Activated CD4-positive, CD25-positive, alpha-beta regulatory T cell treated with anti-CD3 and anti-CD28 coated beads, Interleukin-2, amount 50 U/mL, for 24 hours (primary cell): ENCODE results near the gene CNGA4.
"Not testable (repeated sequence)": the region's sequence is repeated elsewhere in the genome, so short reads cannot be mapped to it uniquely, and the experiment has no call there.

Source experiments
- ATAC-seq, 2 donors: fragments of 150-1000 bp; cut with Tn5 transposase; one replicate each; pipeline ENCODE4 v1.10.0; 2021; ENCODE audit warnings: mild to moderate bottlenecking in 1 of 2, moderate library complexity in 1 of 2

CNGA4 gene

DNA sequence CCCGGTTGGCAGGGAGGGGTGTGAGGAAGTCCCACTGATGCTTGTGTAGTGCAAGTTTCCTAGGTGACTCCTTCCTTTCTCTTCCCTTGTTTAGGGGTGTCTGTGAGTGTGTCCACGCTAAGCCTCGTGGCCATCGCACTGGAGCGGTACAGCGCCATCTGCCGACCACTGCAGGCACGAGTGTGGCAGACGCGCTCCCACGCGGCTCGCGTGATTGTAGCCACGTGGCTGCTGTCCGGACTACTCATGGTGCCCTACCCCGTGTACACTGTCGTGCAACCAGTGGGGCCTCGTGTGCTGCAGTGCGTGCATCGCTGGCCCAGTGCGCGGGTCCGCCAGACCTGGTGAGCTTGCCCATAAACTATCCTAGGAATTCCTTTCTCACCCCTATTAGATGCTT lies 31.1 kb downstream of the CNGA4 start:
- ATAC-seq, result no peak

DNA sequence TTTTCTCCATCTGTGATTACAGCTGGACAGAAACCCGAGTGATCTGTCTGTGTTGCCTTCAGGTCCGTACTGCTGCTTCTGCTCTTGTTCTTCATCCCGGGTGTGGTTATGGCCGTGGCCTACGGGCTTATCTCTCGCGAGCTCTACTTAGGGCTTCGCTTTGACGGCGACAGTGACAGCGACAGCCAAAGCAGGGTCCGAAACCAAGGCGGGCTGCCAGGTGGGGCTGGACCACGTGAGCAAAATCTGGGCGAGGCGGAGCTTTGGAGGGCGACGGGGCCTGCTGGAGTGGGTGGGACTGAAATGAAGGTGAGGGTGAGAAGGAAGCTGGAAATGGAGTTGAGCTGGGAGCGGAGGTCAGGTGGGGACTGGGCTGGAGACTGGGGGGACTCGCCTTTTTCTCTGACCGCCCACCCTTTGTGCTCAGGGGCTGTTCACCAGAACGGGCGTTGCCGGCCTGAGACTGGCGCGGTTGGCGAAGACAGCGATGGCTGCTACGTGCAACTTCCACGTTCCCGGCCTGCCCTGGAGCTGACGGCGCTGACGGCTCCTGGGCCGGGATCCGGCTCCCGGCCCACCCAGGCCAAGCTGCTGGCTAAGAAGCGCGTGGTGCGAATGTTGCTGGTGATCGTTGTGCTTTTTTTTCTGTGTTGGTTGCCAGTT lies 31.8 kb downstream of the CNGA4 start:
- no peak for ATAC-seq

DNA sequence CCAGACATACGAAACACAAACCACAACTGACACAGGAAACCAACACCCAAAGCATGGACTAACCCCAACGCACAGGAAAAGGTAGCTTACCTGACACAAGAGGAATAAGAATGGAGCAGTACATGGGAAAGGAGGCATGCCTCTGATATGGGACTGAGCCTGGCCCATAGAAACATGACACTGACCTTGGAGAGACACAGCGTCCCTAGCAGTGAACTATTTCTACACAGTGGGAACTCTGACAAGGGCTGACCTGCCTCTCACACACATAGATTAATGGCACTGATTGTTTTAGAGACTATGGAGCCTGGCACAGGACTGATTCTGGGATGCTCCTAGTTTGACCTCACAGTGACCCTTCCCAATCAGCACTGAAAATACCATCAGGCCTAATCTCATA lies 32.7 kb downstream of the CNGA4 start:
- no peak for ATAC-seq

DNA sequence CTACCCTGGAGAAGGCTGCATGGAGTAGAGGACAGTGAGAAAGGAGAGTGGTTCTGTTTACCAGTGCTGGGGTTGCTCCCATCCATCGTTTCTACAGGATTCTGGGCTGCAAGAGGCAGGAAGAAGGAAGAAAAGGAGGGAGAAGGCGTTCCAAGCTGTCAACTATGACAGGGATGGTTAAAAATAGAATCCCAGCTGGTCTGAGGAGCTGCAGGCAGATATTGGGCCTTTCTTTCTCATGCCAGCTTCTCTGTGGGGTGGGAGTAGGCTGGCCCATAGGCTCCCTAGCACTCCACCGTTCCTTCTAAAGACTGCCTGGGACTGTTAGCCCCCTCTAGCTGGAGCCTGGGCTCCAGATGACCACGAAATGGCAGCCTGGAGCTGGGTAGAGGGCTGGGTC lies 34.3 kb downstream of the CNGA4 start:
- no peak for ATAC-seq

DNA sequence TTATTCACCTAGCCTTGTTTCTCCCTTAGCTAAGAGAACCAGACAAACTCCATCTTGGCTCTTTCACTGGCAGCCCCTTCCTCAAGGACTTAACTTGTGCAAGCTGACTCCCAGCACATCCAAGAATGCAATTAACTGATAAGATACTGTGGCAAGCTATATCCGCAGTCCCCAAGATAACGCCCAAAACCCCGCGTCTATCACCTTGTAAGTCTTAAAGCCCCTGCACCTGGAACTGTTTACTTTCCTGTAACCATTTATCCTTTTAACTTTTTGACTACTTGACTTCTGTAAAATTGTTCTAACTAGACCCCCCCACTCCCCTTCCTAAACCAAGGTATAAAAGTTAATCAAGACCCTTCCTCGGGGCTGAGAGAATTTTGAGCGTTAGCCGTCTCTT lies 41.9 kb downstream of the CNGA4 start:
- not testable (repeated sequence) for ATAC-seq

DNA sequence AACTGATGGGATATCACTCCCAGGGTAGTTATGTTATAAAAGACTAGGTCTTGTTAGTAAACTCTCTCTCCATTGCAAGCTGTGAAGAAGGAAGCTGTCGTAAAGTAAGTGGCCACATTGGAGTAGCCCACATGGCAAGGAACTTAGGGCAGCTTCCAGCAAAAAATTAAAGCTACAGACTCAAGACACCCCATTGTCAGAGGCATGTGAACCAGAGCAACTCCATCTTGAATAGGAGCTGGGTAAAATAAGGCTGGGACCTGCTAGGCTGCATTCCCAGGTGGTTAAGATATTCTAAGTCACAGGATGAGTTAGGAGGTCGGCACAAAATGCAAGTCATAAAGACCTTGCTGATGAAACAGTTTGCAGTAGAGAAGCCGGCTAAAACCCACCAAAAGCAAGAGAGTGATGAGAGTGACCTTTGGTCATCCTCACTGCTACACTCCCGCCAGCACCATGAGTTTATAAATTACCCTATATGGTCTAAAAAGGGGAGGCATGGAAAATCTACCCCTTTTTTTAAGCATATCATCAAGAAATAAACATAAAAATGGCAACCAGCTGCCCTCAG lies 44.6 kb downstream of the CNGA4 start:
- ATAC-seq, result no peak

DNA sequence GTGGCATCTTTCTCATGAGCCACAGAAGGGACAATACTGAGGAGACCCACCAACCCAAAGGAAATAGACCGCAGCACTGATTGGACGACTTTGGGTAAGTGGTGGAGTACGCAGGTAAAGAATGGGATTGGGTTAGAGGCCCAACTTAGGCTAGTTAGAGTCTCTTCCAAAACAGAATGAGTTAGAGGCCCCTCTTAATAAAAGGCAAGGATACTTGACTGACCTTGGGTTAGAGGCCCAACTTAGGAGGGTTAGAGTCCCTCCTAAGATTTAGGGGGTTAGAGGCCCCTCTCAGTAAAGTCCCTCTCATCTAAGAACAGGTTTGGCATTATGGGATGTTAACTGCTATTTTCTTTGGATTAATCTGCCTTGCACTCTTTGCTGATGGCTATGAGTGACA lies 45.4 kb downstream of the CNGA4 start:
- ATAC-seq, result no peak

DNA sequence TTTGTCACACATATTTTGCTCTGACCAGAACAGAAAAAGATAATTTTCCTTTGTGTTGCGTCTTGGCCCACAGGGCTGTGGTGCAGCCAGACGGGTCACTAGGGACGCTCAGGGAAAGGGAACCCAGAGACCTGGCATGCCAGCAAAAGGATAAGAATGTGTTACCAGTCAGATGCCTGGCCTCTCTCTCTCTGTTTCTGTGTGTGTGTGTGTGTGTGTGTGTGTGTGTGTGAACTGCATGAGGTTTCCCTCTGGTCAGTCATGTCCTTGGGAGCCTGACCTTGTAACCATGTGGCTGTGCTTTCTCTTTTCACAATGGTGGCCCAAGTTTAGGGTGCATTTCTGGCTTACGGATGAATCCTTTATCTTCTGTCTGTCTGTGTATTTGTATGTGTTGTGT lies 46.1 kb downstream of the CNGA4 start:
- no peak for ATAC-seq
